GM12878 (cell line): ENCODE data around the gene NAA10. TPM values are rescaled to one million over a fixed set of nuclear protein-coding genes. Genes with fewer than 3 reads are reported as not detected.

Source experiments
- BACH1 ChIP-seq: fragments of 450-650 bp; IDR thresholded peaks from 2 replicates; pipeline ENCODE4 v1.6.1; 2017; ENCODE audit warnings: mild to moderate bottlenecking, borderline replicate concordance
- CBX3 ChIP-seq: fragments of 200-600 bp; sonication (generic); IDR thresholded peaks from 2 replicates; pipeline ENCODE4 v1.6.1; 2016; ENCODE audit warnings: low read depth, borderline replicate concordance
- CHD2 ChIP-seq: IDR thresholded peaks from 2 replicates; pipeline ENCODE4 v1.6.1; 2011; ENCODE audit warnings: low read depth, low read length, improper control_type of control experiment, borderline replicate concordance
- ETV6 ChIP-seq, 2 experiments: fragments of 450-650 bp in 1 of 2; IDR thresholded peaks in 1 of 2; conservative IDR thresholded peaks in 1 of 2; 2 replicates each; pipeline ENCODE4 v1.6.1; 2014; ENCODE audit warnings: antibody characterized with exemption in 1 of 2, borderline replicate concordance in 1 of 2, low read depth in 1 of 2, mild to moderate bottlenecking in 1 of 2, moderate library complexity in 1 of 2
- FOS ChIP-seq: IDR thresholded peaks from 3 replicates; pipeline ENCODE4 v1.6.1; 2011; ENCODE audit warnings: borderline replicate concordance; ENCODE audit not compliant: insufficient read length; ENCODE audit errors: extremely low read depth
- FOXK2 ChIP-seq: fragments of 450-650 bp; IDR thresholded peaks from 2 replicates; pipeline ENCODE4 v1.6.1; 2017; ENCODE audit warnings: mild to moderate bottlenecking, moderate library complexity
- GABPA ChIP-seq: IDR thresholded peaks from 2 replicates; pipeline ENCODE4 v1.6.1; 2014; ENCODE audit warnings: antibody characterized with exemption, low read depth, mild to moderate bottlenecking, inconsistent platforms
- HDAC2 ChIP-seq: fragments of 200-600 bp; sonication (generic); IDR thresholded peaks from 2 replicates; pipeline ENCODE4 v1.6.1; 2017
- KDM1A ChIP-seq: fragments of 200-600 bp; sonication (generic); IDR thresholded peaks from 2 replicates; pipeline ENCODE4 v1.6.1; 2016; ENCODE audit warnings: borderline replicate concordance
- NFXL1 ChIP-seq: fragments of 450-650 bp; IDR thresholded peaks from 2 replicates; pipeline ENCODE4 v1.6.1; 2017; ENCODE audit warnings: antibody characterized with exemption, mild to moderate bottlenecking, borderline replicate concordance
- NR2F1 ChIP-seq: fragments of 450-650 bp; conservative IDR thresholded peaks from 2 replicates; pipeline ENCODE4 v1.6.1; 2017; ENCODE audit warnings: mild to moderate bottlenecking
- PML ChIP-seq: IDR thresholded peaks from 2 replicates; pipeline ENCODE4 v1.6.1; 2012; ENCODE audit warnings: low read length, inconsistent platforms
- POLR2A ChIP-seq: IDR thresholded peaks from 2 replicates; pipeline ENCODE4 v1.6.1; 2011; ENCODE audit warnings: low read depth, mild to moderate bottlenecking, low read length
- POU2F2 ChIP-seq: IDR thresholded peaks from 3 replicates; pipeline ENCODE4 v1.6.1; 2011; ENCODE audit warnings: low read depth, mild to moderate bottlenecking, low read length, borderline replicate concordance
- RBBP5 ChIP-seq: fragments of 200-600 bp; sonication (generic); conservative IDR thresholded peaks from 2 replicates; pipeline ENCODE4 v1.6.1; 2016
- SIN3A ChIP-seq: IDR thresholded peaks from 2 replicates; pipeline ENCODE4 v1.6.1; 2012; ENCODE audit warnings: low read depth, low read length, improper control_type of control experiment
- SMARCA5 ChIP-seq: fragments of 450-650 bp; IDR thresholded peaks from 2 replicates; pipeline ENCODE4 v1.6.1; 2017; ENCODE audit warnings: mild to moderate bottlenecking
- YY1 ChIP-seq: IDR thresholded peaks from 2 replicates; pipeline ENCODE4 v1.6.1; 2011; ENCODE audit warnings: low read depth, mild to moderate bottlenecking, low read length
- polyA plus RNA-seq, 11 experiments: library from polyadenylated mRNA; depleted of rRNA in 4 of 11; unstranded in 6 of 11; stranded (reverse) in 5 of 11; fragments of >200 nt; fragmentation: Nextera tagmentation in 4 of 11; fragmentation: Illumina TruSeq in 1 of 11; extraction: Ambion mirVana in 4 of 11; extraction: Trizol in 1 of 11; gene quantifications; 1 replicate in 1 of 11; 2 replicates in 10 of 11; pipeline versions ENCODE4 v1.2.1 to v1.2.3, GENCODE V29; 2011 to 2016; ENCODE audit warnings: inconsistent platforms in 2 of 11, missing spikeins in 2 of 11, low read depth in 1 of 11
- total RNA-seq, 4 experiments: library from RNA; depleted of rRNA in 3 of 4; stranded (reverse); fragments of >200 nt in 3 of 4; fragmentation: Illumina TruSeq in 1 of 4; extraction: Trizol in 1 of 4; gene quantifications; 2 replicates each; pipeline versions ENCODE4 v1.2.1 to v1.2.3, GENCODE V29; 2013 to 2021
- TF ChIP-seq, protein P1 (sequence below): IDR thresholded peaks from 2 replicates; pipeline ENCODE4 v1.6.1; 2012; ENCODE audit warnings: low read length, inconsistent platforms
- TF ChIP-seq, protein P2 (sequence below): fragments of 450-650 bp; IDR thresholded peaks from 2 replicates; pipeline ENCODE4 v1.6.1; 2016; ENCODE audit warnings: mild to moderate bottlenecking
- TF ChIP-seq, protein P3 (sequence below): fragments of 450-650 bp; IDR thresholded peaks from 2 replicates; pipeline ENCODE4 v1.6.1; 2017; ENCODE audit warnings: mild to moderate bottlenecking, moderate library complexity

Gene NAA10
- total and polyA plus RNA-seq, 10 of the 15 experiments (the other 5 are each of a cell fraction or from before 2014, with no cell fraction given), result 7.9 to 212 (median 98.9) TPM

GRCh38 chrX:153926858-153927671 lies 7.8 kb downstream of the NAA10 start (continued):
- TF ChIP-seq ETV6 (conservative IDR thresholded peaks at IDR 0.05 in 1 of 2, IDR thresholded peaks at IDR 0.05 in 1 of 2; ENCODE audit: borderline replicate concordance in 1 of 2, low read depth in 1 of 2), result peak in 1 of 2 experiments; percentile 94; a peak in 2 of 4 replicates
- TF ChIP-seq SMARCA5, result peak; percentile 47; the same call in 1 of the 2 replicates
- TF ChIP-seq CHD2, result 0 out of 2 replicates have a peak, but pooled peaks have one; percentile 46
- TF ChIP-seq KDM1A, result no peak
- peak; percentile 71; the same call in 1 of the 2 replicates for TF ChIP-seq GABPA
- TF ChIP-seq, protein P1, sequence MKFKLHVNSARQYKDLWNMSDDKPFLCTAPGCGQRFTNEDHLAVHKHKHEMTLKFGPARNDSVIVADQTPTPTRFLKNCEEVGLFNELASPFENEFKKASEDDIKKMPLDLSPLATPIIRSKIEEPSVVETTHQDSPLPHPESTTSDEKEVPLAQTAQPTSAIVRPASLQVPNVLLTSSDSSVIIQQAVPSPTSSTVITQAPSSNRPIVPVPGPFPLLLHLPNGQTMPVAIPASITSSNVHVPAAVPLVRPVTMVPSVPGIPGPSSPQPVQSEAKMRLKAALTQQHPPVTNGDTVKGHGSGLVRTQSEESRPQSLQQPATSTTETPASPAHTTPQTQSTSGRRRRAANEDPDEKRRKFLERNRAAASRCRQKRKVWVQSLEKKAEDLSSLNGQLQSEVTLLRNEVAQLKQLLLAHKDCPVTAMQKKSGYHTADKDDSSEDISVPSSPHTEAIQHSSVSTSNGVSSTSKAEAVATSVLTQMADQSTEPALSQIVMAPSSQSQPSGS, result no peak
- no peak for TF ChIP-seq CBX3
- TF ChIP-seq HDAC2, result no peak
- TF ChIP-seq RBBP5, result no peak
- no peak for TF ChIP-seq NFXL1
- peak; percentile 47; the same call in 1 of the 3 replicates for TF ChIP-seq POU2F2
- TF ChIP-seq, protein P2, sequence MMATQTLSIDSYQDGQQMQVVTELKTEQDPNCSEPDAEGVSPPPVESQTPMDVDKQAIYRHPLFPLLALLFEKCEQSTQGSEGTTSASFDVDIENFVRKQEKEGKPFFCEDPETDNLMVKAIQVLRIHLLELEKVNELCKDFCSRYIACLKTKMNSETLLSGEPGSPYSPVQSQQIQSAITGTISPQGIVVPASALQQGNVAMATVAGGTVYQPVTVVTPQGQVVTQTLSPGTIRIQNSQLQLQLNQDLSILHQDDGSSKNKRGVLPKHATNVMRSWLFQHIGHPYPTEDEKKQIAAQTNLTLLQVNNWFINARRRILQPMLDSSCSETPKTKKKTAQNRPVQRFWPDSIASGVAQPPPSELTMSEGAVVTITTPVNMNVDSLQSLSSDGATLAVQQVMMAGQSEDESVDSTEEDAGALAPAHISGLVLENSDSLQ, result peak; percentile 92
- peak; percentile 89 for TF ChIP-seq NR2F1
- 0 out of 2 replicates have a peak, but pooled peaks have one; percentile 15 for TF ChIP-seq BACH1
- TF ChIP-seq SIN3A, result peak; percentile 24; the same call in 1 of the 2 replicates
- no peak; the same call in 1 of the 2 replicates for TF ChIP-seq PML
- TF ChIP-seq YY1, result no peak
- no peak for TF ChIP-seq FOXK2
- TF ChIP-seq POLR2A, result peak; percentile 20
- no peak for TF ChIP-seq FOS
- TF ChIP-seq, protein P3, sequence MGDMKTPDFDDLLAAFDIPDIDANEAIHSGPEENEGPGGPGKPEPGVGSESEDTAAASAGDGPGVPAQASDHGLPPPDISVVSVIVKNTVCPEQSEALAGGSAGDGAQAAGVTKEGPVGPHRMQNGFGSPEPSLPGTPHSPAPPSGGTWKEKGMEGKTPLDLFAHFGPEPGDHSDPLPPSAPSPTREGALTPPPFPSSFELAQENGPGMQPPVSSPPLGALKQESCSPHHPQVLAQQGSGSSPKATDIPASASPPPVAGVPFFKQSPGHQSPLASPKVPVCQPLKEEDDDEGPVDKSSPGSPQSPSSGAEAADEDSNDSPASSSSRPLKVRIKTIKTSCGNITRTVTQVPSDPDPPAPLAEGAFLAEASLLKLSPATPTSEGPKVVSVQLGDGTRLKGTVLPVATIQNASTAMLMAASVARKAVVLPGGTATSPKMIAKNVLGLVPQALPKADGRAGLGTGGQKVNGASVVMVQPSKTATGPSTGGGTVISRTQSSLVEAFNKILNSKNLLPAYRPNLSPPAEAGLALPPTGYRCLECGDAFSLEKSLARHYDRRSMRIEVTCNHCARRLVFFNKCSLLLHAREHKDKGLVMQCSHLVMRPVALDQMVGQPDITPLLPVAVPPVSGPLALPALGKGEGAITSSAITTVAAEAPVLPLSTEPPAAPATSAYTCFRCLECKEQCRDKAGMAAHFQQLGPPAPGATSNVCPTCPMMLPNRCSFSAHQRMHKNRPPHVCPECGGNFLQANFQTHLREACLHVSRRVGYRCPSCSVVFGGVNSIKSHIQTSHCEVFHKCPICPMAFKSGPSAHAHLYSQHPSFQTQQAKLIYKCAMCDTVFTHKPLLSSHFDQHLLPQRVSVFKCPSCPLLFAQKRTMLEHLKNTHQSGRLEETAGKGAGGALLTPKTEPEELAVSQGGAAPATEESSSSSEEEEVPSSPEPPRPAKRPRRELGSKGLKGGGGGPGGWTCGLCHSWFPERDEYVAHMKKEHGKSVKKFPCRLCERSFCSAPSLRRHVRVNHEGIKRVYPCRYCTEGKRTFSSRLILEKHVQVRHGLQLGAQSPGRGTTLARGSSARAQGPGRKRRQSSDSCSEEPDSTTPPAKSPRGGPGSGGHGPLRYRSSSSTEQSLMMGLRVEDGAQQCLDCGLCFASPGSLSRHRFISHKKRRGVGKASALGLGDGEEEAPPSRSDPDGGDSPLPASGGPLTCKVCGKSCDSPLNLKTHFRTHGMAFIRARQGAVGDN, result peak; percentile 38; the same call in 1 of the 2 replicates
